MM.1S (cell line): ENCODE measurements around the gene WEE2.

Source experiments
- DNase-seq: peaks from one replicate; pipeline ENCODE4 v3.0.0-alpha.2; 2015
- H2AFZ ChIP-seq: fragments of 300-600 bp; sonication (generic); 2 replicates; pipeline ENCODE4 v1.6.0; 2016; ENCODE audit warnings: antibody characterized with exemption, low read length
- H3F3A ChIP-seq: fragments of 300-600 bp; sonication (generic); 2 replicates; pipeline ENCODE4 v1.6.1; 2016; ENCODE audit warnings: mild to moderate bottlenecking, antibody characterized with exemption, low read length, moderate library complexity, mixed read lengths; ENCODE audit not compliant: insufficient read depth
- H3K27ac ChIP-seq: fragments of 300-600 bp; sonication (generic); 2 replicates; pipeline ENCODE4 v1.5.1; 2016; ENCODE audit warnings: mild to moderate bottlenecking, low read length
- H3K27me3 ChIP-seq: fragments of 300-600 bp; sonication (generic); replicated peaks from 2 replicates; pipeline ENCODE4 v1.6.0; 2016; ENCODE audit warnings: low read length; ENCODE audit not compliant: insufficient read depth
- H3K36me3 ChIP-seq: fragments of 300-600 bp; sonication (generic); replicated peaks from 2 replicates; pipeline ENCODE4 v1.6.1; 2016; ENCODE audit warnings: mild to moderate bottlenecking, low read length, mixed read lengths; ENCODE audit not compliant: insufficient read depth
- H3K4me1 ChIP-seq: fragments of 300-600 bp; sonication (generic); 2 replicates; pipeline ENCODE4 v1.6.1; 2016; ENCODE audit warnings: low read length, mixed read lengths
- H3K4me2 ChIP-seq: fragments of 300-600 bp; sonication (generic); 2 replicates; pipeline ENCODE4 v1.6.0; 2016; ENCODE audit warnings: low read depth, low read length
- H3K4me3 ChIP-seq: fragments of 300-600 bp; sonication (generic); 2 replicates; pipeline ENCODE4 v1.5.1; 2016; ENCODE audit warnings: low read length, mixed read lengths
- H3K79me2 ChIP-seq: fragments of 300-600 bp; sonication (generic); 2 replicates; pipeline ENCODE4 v1.6.1; 2016; ENCODE audit warnings: mixed run types, low read length, mixed read lengths
- H3K9ac ChIP-seq: fragments of 300-600 bp; sonication (generic); 2 replicates; pipeline ENCODE4 v1.6.1; 2016; ENCODE audit warnings: low read length, mixed read lengths
- H3K9me2 ChIP-seq: fragments of 300-600 bp; sonication (generic); replicated peaks from 2 replicates; pipeline ENCODE4 v1.6.1; 2016; ENCODE audit warnings: mild to moderate bottlenecking, low read length, mixed read lengths; ENCODE audit not compliant: insufficient read depth
- H3K9me3 ChIP-seq: fragments of 300-600 bp; sonication (generic); replicated peaks from 2 replicates; pipeline ENCODE4 v1.6.1; 2016; ENCODE audit warnings: mild to moderate bottlenecking, low read length, mixed read lengths; ENCODE audit not compliant: insufficient read depth
- H4K20me1 ChIP-seq: fragments of 300-600 bp; sonication (generic); 2 replicates; pipeline ENCODE4 v1.6.1; 2016; ENCODE audit warnings: mild to moderate bottlenecking, low read length, moderate library complexity, mixed read lengths; ENCODE audit not compliant: insufficient read depth
- CTCF ChIP-seq: fragments of 300-600 bp; sonication (generic); IDR thresholded peaks from 2 replicates; pipeline ENCODE4 v1.5.1; 2016; ENCODE audit warnings: antibody characterized with exemption, low read length, mixed read lengths
- EZH2 ChIP-seq: fragments of 300-600 bp; sonication (generic); optimal IDR thresholded peaks from 2 replicates; pipeline ENCODE3; 2017; ENCODE audit warnings: low read depth, mild to moderate bottlenecking, antibody characterized with exemption, low read length, mixed read lengths
- EZH2phosphoT487 ChIP-seq: fragments of 300-600 bp; sonication (generic); IDR thresholded peaks from 2 replicates; pipeline ENCODE4 v1.6.1; 2018; ENCODE audit warnings: antibody characterized with exemption, low read length

Gene WEE2

DNA sequence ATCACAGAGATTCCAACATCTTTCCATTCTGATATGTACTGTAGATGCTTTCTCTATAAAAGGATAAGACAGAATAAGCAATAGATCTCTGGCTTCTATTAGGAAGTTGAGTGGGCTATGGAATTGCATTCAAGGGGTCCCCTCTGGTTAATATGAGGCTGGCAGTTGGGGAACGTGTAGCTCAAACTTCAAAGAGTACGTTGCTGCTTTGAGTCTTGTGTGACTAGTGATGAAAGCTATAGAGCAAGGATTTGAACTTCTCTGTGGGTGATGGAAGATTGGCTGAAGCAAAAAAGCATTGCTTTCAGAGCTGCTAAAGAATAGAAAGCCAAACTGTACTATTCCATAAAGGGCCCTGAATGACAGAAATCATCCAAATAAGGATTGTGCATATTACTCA lies 6.4 kb downstream of the WEE2 start:
- H4K20me1 ChIP-seq = no peaks in the 10 kb centered on the region
- H3K79me2 ChIP-seq = no peaks in the 10 kb centered on the region
- H3K9me2 ChIP-seq = no peaks in the 10 kb centered on the region
- no peak overlapping the region for H3K9ac ChIP-seq
- H3K27ac ChIP-seq = no peak overlapping the region
- H3K4me1 ChIP-seq = no peaks in the 10 kb centered on the region
- no peaks in the 10 kb centered on the region for H3K27me3 ChIP-seq
- H2AFZ ChIP-seq = no peak overlapping the region
- TF ChIP-seq EZH2 (no peak), CTCF (no peak), EZH2phosphoT487 (no peak)
- H3F3A ChIP-seq = no peaks in the 10 kb centered on the region
- no peaks in the 10 kb centered on the region for H3K36me3 ChIP-seq
- H3K4me2 ChIP-seq = no peak overlapping the region
- H3K9me3 ChIP-seq = no peaks in the 10 kb centered on the region
- H3K4me3 ChIP-seq = no peak overlapping the region
- DNase-seq = no peak

DNA sequence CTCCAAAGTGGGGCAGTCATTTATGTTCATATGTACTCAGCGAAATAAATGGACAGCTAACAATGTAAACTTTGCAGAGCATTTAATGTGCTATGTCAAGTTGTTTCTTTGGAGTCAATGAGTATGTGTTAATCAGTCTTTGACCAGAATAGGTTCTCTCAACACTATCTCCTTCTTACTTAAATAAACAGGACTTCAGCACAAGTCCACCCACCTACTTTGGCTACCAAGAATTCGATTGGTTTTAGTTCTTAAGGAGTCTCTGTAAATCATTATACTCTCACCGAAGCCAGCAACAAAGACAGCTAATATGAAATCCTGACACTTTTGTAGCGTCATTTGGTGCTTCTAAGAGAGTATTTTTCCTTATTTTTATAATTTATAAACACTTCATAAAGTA lies 6.9 kb downstream of the WEE2 start:
- H3K27ac ChIP-seq = no peak overlapping the region
- no peaks in the 10 kb centered on the region for H3K4me1 ChIP-seq
- no peaks in the 10 kb centered on the region for H3K9me3 ChIP-seq
- no peaks in the 10 kb centered on the region for H3K9me2 ChIP-seq
- DNase-seq = no peak
- no peak overlapping the region for H3K4me2 ChIP-seq
- H2AFZ ChIP-seq = no peak overlapping the region
- H3K79me2 ChIP-seq = no peaks in the 10 kb centered on the region
- no peak overlapping the region for H3K4me3 ChIP-seq
- H3K36me3 ChIP-seq = no peaks in the 10 kb centered on the region
- H4K20me1 ChIP-seq = no peaks in the 10 kb centered on the region
- no peak for TF ChIP-seq CTCF
- no peak overlapping the region for H3K9ac ChIP-seq
- no peaks in the 10 kb centered on the region for H3F3A ChIP-seq
- no peaks in the 10 kb centered on the region for H3K27me3 ChIP-seq

- Histone ChIP-seq H3K4me3 (no peak overlapping the region), H3K27me3 (no peaks in the 10 kb centered on the region), H3K9ac (no peak overlapping the region), H3K9me2 (no peaks in the 10 kb centered on the region), H3F3A (no peaks in the 10 kb centered on the region), H3K27ac (no peak overlapping the region), H3K36me3 (no peaks in the 10 kb centered on the region), H3K9me3 (no peaks in the 10 kb centered on the region), H3K4me2 (no peak overlapping the region), H3K79me2 (no peaks in the 10 kb centered on the region), H4K20me1 (no peaks in the 10 kb centered on the region), H3K4me1 (no peaks in the 10 kb centered on the region), H2AFZ (no peak overlapping the region)
- no peak for DNase-seq
- no peak for TF ChIP-seq CTCF
- no peak for TF ChIP-seq EZH2phosphoT487
- no peak for TF ChIP-seq EZH2
Measured at GRCh38 chr7:141715794-141716689, 7.9 kb downstream of the WEE2 start.
